HG03520 (cell line): ENCODE data around the gene ASPM.
"Not testable (repeated sequence)": the region's sequence is repeated elsewhere in the genome, so short reads cannot be mapped to it uniquely, and the experiment has no call there.

Experiments
- ATAC-seq: cut with Tn5 transposase; IDR thresholded peaks from one replicate; pipeline ENCODE4 v1.9.1; 2021; ENCODE audit warnings: mild to moderate bottlenecking, moderate library complexity; ENCODE audit not compliant: unreplicated experiment

ASPM gene

GRCh38 chr1:197144570-197145325 lies 1.7 kb downstream of the ASPM start:
- ATAC-seq, result no peak

- no peak for ATAC-seq
These were observed 3.2 kb downstream of the ASPM start for GRCh38 chr1:197143276-197143675.

GRCh38 chr1:197141575-197141974 lies 4.9 kb downstream of the ASPM start:
- no peak for ATAC-seq

- ATAC-seq, result no peak
These were observed 6.3 kb downstream of the ASPM start for GRCh38 chr1:197140121-197140520.

- ATAC-seq, result no peak
These were observed 7.3 kb downstream of the ASPM start for GRCh38 chr1:197139169-197139568.

GRCh38 chr1:197137322-197137721 lies 9.1 kb downstream of the ASPM start:
- no peak for ATAC-seq

- no peak for ATAC-seq
These were observed 15.7 kb downstream of the ASPM start for GRCh38 chr1:197130677-197131304.

GRCh38 chr1:197129698-197130097 lies 16.8 kb downstream of the ASPM start:
- ATAC-seq, result no peak

- no peak for ATAC-seq
These were observed 19.1 kb downstream of the ASPM start for GRCh38 chr1:197127246-197127912.

GRCh38 chr1:197126691-197127090 lies 19.8 kb downstream of the ASPM start:
- ATAC-seq, result no peak

GRCh38 chr1:197124376-197124775 lies 22.1 kb downstream of the ASPM start:
- no peak for ATAC-seq

GRCh38 chr1:197116156-197116555 lies 30.3 kb downstream of the ASPM start:
- no peak for ATAC-seq

GRCh38 chr1:197106869-197107268 lies 39.6 kb downstream of the ASPM start:
- ATAC-seq, result no peak

- no peak for ATAC-seq
These were observed 43.2 kb downstream of the ASPM start for GRCh38 chr1:197103300-197103699.

- no peak for ATAC-seq
These were observed 44.5 kb downstream of the ASPM start for GRCh38 chr1:197101978-197102377.

GRCh38 chr1:197100677-197101076 lies 45.8 kb downstream of the ASPM start:
- no peak for ATAC-seq

- ATAC-seq, result no peak
These were observed 47.0 kb downstream of the ASPM start for GRCh38 chr1:197099444-197099843.

- ATAC-seq, result not testable (repeated sequence)
These were observed 49.5 kb downstream of the ASPM start for GRCh38 chr1:197096971-197097370.

GRCh38 chr1:197096137-197096536 lies 50.3 kb downstream of the ASPM start:
- ATAC-seq, result no peak

GRCh38 chr1:197093226-197093885 lies 53.1 kb downstream of the ASPM start:
- no peak for ATAC-seq

GRCh38 chr1:197092491-197093023 lies 53.9 kb downstream of the ASPM start:
- ATAC-seq, result no peak
